Coronary artery (tissue), 2 donors: ENCODE results near the gene DEDD2.

Experiments used
- DNase-seq: peaks from one replicate; pipeline ENCODE4 v3.0.0-alpha.2; 2017; ENCODE audit warnings: low spot score
- H3K27ac ChIP-seq, 2 donors: fragments of 200-600 bp; sonication (generic); one replicate each; pipeline ENCODE4 v1.5.1; 2016 to 2019
- H3K4me3 ChIP-seq: fragments of 200-600 bp; sonication (generic); 2 replicates; pipeline ENCODE4 v1.5.1; 2016; ENCODE audit warnings: mild to moderate bottlenecking, moderate library complexity
- CTCF ChIP-seq: fragments of 200-600 bp; sonication (generic); IDR thresholded peaks from one replicate; pipeline ENCODE4 v1.5.1; 2019; ENCODE audit warnings: antibody characterized with exemption

The DEDD2 gene

GRCh38 chr19:42220751-42221097 is 3.2 kb upstream of the DEDD2 start:
- no peak for TF ChIP-seq CTCF
- no peak for DNase-seq
- Histone ChIP-seq H3K27ac (peak overlapping the region in 1 of 2 donors; percentile 77), H3K4me3 (peak overlapping the region; percentile 78)

- Histone ChIP-seq H3K4me3 (peak within 1 kb of the TSS; percentile 78), H3K27ac (peak within 1 kb of the TSS; percentile 77 to 89)
- no peak for TF ChIP-seq CTCF
- peak; percentile 98 for DNase-seq
Observed at GRCh38 chr19:42219812-42220750, 2.6 kb upstream of the DEDD2 start, which contains the start of gene ZNF526. ZNF526 (plus strand) TSS chr19:42220312; CDS start chr19:42224404, 4,092 bp downstream.

DNA sequence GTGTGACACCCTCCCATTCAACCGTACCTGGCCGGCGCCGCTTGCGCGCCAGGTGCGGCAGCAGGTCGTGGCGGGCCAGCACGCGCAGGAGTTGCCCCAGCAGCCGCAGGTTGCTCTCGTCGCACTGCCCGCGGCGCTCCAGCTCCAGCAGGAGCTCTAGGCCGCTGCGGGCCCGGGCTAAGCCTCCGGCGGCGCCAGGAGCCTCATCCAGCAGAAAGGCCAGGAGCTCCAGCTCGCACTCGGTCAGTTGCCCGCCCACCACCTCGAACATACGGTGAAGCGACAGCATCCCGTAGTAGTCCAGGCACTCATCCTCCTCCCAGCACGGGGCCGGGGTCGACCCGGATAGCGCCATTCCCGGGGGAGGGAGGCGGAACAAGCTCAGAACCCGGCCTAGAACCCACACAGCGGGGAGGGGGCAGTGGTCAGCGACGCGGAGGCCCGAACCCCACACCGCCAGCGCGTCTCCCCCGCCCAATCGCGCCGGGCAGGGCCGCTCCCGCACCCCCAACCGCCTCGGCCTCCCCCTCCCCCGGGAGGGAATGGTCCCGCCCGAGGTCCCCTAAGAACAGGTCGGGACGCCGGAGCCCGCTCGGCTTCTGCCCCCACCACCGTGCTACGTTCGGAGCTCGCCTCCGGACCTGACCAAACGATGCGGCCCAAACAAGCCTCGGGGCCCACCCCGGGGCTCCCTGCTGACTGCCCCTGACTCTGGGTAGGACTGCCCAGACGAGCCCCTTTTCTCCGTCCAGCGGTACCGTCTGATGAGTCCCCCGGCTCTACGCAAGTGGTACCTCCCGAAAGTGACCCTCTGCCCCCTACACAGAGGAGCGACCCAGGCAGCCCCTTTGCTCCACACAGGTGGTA is 591 bp downstream of the DEDD2 start:
- no peak for TF ChIP-seq CTCF
- peak; percentile 84 for DNase-seq
- H3K4me3 ChIP-seq = peak overlapping the region; percentile 99
- peak overlapping the region; percentile 88 to 89 for H3K27ac ChIP-seq

DNA sequence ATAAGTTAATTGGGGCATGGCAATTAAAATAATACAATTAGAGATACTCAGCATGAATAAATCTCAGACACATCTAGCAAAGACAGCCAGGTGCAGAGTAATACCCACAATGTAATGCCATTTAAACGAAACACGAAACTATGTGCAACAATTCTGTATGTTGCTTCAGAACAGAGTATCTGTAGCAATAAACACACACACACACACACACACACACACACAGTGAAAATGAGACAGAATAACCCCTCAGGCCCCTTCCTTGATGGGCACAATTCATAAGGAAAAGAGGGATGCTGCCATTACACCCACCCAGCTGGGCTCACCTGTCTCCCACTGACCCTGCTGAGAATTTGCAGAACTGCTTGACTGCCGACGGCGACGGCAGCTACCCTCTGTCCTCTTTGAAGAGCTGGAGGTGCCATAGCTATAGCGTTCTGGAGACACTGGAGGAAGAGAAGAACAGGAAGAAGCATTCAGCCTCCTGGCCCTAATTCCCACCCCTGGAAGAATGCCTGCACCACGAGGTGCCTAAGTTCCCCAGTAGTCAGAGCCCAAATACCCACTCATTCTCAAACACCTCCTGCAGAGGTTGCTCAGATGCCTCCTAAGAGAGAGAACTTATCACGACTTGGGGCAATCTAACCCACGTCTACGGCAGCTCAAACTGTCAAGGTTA is 2.5 kb downstream of the DEDD2 start:
- Histone ChIP-seq H3K4me3 (no peak overlapping the region), H3K27ac (no peak overlapping the region)
- no peak for DNase-seq
- no peak for TF ChIP-seq CTCF

DNA sequence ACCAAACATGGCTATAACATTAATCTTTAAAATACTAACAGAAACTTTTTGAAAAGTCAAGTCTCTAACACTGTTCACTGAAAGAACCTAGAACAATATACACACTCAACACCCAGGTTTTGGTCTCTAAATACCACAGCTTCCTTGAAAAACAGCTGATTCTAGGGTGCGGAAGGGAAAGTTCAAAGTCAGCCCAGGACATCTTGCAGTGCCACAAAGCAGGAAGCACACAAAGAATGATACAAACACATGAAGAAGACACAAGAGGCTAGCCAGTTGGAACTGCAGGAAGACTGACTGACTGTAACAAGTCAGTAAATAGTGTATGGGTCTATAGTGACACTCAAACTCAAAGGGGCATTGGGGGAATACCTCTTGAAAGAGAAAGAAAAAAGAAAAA is 4.6 kb downstream of the DEDD2 start:
- no peak for TF ChIP-seq CTCF
- Histone ChIP-seq H3K4me3 (no peak overlapping the region), H3K27ac (no peak overlapping the region)
- DNase-seq = no peak

DNA sequence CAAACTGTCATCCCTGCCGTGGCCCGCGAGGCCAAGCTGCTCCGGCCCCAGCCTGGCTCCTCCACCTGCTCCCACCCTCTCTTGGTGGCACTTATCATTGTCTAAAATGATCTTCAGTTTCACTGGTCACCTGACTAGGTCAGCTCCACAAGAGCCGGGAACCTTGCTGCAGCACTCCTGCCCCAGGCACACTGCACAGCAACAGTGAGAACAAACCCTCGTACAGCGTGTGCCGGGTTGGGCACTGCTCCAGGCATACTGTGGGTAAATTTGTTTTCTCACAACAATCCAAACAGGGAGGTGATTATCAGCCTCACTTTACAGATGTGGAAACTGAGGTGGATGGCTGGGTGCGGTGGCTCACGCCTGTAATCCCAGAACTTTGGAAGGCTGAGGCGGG is 8.9 kb downstream of the DEDD2 start:
- no peak for TF ChIP-seq CTCF
- Histone ChIP-seq H3K27ac (no peak overlapping the region), H3K4me3 (no peak overlapping the region)
- no peak for DNase-seq
